Measurements from ENCODE around the gene VPS35L.

Gene VPS35L

DNA sequence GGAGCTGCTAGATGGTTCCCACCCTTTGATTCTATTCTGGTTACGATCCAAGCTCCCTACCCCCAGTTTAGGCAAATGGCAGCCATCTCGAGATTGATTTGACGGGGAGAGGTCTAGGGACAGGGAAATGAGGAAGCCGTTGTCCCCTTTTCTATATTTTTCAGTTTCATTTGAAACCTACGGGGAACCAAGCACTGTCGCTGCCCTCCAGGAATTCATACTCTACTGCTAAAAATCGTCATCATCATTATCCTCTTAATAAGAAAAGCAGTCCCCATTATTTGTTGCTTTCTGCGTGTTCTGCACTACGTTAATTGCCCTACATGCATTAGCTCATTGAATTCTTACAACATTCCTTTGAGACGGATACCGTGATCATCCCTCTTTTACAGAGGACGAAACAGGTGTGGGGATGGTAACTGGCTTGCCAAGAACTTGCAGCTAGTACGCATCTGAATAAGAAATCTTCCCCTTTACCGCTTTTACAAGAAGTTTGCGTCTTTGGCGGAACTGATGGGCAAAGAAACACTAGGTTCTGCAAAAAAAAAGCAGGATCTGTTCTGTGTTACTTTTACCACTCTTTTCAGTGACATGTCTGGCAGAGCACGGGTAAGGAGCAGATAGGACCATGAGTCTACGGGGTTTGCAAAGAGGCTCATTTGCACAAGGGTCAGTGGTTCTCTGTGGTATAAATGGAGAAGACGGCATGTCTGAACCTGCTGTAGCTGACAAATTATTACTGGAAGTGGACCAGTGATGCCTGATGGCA, 30.7 kb upstream of the VPS35L start:
- peak overlapping the region; percentile 97 for H3K4me3 ChIP-seq (ENCODE audit: low read depth, low read length)
- peaks cover 2% of the 10 kb centered on the region for H3K36me3 ChIP-seq (replicated peaks)
- H3K27ac ChIP-seq = no peak overlapping the region
- DNase-seq = no peak
- in situ Hi-C loops (cut with HindIII; ENCODE audit: low pct_ligation_motif_present, low sequenced_read_pairs) = no loop called here
- TF ChIP-seq, protein P1, sequence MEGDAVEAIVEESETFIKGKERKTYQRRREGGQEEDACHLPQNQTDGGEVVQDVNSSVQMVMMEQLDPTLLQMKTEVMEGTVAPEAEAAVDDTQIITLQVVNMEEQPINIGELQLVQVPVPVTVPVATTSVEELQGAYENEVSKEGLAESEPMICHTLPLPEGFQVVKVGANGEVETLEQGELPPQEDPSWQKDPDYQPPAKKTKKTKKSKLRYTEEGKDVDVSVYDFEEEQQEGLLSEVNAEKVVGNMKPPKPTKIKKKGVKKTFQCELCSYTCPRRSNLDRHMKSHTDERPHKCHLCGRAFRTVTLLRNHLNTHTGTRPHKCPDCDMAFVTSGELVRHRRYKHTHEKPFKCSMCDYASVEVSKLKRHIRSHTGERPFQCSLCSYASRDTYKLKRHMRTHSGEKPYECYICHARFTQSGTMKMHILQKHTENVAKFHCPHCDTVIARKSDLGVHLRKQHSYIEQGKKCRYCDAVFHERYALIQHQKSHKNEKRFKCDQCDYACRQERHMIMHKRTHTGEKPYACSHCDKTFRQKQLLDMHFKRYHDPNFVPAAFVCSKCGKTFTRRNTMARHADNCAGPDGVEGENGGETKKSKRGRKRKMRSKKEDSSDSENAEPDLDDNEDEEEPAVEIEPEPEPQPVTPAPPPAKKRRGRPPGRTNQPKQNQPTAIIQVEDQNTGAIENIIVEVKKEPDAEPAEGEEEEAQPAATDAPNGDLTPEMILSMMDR (IDR thresholded peaks at IDR 0.05; ENCODE audit: low read depth, low read length, missing control alignments) = no peak
- H3K27me3 ChIP-seq (replicated peaks) = no peaks in the 10 kb centered on the region

DNA sequence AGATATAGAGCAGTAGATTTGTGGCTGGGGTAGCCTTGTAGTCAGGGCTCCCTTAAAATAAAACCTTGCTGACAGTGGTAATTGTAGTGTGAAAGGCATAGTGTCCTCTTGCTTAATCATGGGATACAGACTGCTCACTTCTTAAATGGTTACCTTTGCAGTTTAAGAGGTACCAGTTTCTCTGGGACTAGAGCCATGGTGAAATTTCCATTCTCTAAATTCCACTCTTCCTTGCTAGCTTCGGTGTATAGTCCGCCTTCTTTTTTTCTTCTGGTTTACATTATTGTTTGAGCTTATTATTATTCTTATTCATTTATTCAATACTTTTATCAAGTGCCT, 30.1 kb upstream of the VPS35L start:
- TF ChIP-seq, protein P1 (IDR thresholded peaks at IDR 0.05; ENCODE audit: low read depth, low read length, missing control alignments) = no peak
- no peak overlapping the region for H3K27ac ChIP-seq
- DNase-seq = no peak
- H3K4me3 ChIP-seq (ENCODE audit: low read depth, low read length) = peak overlapping the region; percentile 97
- H3K36me3 ChIP-seq (replicated peaks) = peaks cover 2% of the 10 kb centered on the region
- in situ Hi-C loops (cut with HindIII; ENCODE audit: low pct_ligation_motif_present, low sequenced_read_pairs) = no loop called here
- H3K27me3 ChIP-seq (replicated peaks) = no peaks in the 10 kb centered on the region

DNA sequence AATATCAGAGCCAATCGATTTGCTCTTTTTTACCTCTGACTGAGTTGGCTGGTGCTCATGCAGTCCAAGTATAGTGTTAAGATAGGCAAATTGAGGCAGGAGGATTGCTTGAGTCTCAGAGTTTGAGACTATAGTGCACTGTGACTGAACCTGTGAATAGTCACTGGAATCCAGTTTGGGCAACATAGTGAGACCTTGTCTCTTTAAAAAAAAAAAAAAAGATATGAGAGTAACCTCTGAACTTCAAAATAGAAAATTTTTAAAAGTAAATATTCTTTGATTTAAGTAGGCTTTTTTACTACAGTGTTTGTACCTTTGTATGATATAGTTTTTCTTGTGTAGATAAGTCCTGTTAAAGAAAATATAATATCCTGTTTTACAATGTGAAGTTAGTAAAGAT, 28.3 kb upstream of the VPS35L start:
- no peak overlapping the region for H3K27ac ChIP-seq
- TF ChIP-seq, protein P1 (IDR thresholded peaks at IDR 0.05; ENCODE audit: low read depth, low read length, missing control alignments) = no peak
- H3K36me3 ChIP-seq (replicated peaks) = peaks cover 2% of the 10 kb centered on the region
- in situ Hi-C loops (cut with HindIII; ENCODE audit: low pct_ligation_motif_present, low sequenced_read_pairs) = no loop called here
- H3K4me3 ChIP-seq (ENCODE audit: low read depth, low read length) = no peak overlapping the region
- H3K27me3 ChIP-seq (replicated peaks) = no peaks in the 10 kb centered on the region
- no peak for DNase-seq

DNA sequence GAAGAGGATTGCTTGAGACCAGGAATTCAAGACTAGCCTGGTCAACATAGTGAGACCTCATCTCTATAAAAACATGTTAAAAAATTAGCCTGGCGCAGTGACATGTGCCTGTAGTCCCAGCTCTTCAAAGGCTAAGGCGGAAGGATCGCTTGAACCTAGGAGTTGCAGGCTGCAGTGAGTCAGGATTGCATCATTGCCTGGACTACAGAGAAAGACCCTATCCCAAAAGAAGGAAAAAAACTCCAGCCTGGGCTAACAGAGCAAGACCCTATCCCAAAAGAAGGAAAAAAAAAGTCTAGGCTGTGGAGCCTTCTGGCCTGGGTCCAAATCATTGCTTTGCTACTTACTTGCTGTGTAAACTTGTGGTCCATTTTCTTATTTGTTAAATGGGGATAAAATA, 26.8 kb upstream of the VPS35L start:
- Histone ChIP-seq H3K4me3 (ENCODE audit: low read depth, low read length) (no peak overlapping the region), H3K27ac (no peak overlapping the region), H3K36me3 (replicated peaks) (peaks cover 2% of the 10 kb centered on the region), H3K27me3 (replicated peaks) (no peaks in the 10 kb centered on the region)
- DNase-seq = no peak
- in situ Hi-C loops (cut with HindIII; ENCODE audit: low pct_ligation_motif_present, low sequenced_read_pairs) = no loop called here
- TF ChIP-seq, protein P1 (IDR thresholded peaks at IDR 0.05; ENCODE audit: low read depth, low read length, missing control alignments) = no peak

DNA sequence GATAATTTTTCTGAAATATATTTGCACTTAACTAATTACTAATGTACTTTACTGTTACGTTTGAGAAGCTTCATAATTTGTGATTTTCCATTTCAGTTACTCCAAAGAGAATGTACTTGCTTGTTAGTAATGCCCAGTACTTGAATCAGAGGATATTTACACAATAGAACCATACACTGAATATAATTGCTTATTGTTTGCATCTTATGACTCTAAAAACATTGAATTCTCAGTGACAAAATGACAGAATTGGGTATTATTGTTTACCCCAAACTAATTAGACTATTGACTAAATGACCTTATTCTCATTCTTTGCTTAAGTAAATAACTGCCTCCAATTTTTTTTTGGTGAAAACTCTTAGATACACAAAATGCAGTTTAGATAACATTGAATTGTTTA, 22.9 kb upstream of the VPS35L start:
- in situ Hi-C loops (cut with HindIII; ENCODE audit: low pct_ligation_motif_present, low sequenced_read_pairs) = no loop called here
- TF ChIP-seq, protein P1 (IDR thresholded peaks at IDR 0.05; ENCODE audit: low read depth, low read length, missing control alignments) = no peak
- H3K27ac ChIP-seq = no peak overlapping the region

More for the DNA sequence above, 22.9 kb upstream of the VPS35L start:
- no peak for DNase-seq
- Histone ChIP-seq H3K36me3 (replicated peaks) (peaks cover 6% of the 10 kb centered on the region), H3K27me3 (replicated peaks) (no peaks in the 10 kb centered on the region), H3K4me3 (ENCODE audit: low read depth, low read length) (no peak overlapping the region)
